SU-DHL-6 (cell line): ENCODE measurements around the gene ZNF22.

Source experiments
- CTCF ChIP-seq: fragments of 200-600 bp; sonication (generic); IDR thresholded peaks from one replicate; pipeline ENCODE4 v1.5.1; 2017; ENCODE audit warnings: antibody characterized with exemption, mild to moderate bottlenecking, low read length, moderate library complexity; ENCODE audit not compliant: insufficient read depth, poor library complexity, severe bottlenecking
- EZH2phosphoT487 ChIP-seq: fragments of 200-600 bp; sonication (generic), shearing (Covaris generic); conservative IDR thresholded peaks from 2 replicates; pipeline ENCODE4 v1.6.1; 2018; ENCODE audit warnings: mild to moderate bottlenecking, antibody characterized with exemption, low read length, moderate library complexity, mixed read lengths

GRCh38 chr10:44954962-44955361, 45.8 kb upstream of the ZNF22 start:
- TF ChIP-seq CTCF (no peak), EZH2phosphoT487 (no peak)
